NCI-H1694 treated with DMSO at 0.1 percent for 48 hours (cell line): ENCODE data around the gene ZFYVE1.
"Not testable (repeated sequence)": the region's sequence is repeated elsewhere in the genome, so short reads cannot be mapped to it uniquely, and the experiment has no call there.

Source experiments
- DNase-seq: peaks from one replicate; lab custom pipeline; 2025; lab: John Stamatoyannopoulos, UW

The ZFYVE1 gene

DNA sequence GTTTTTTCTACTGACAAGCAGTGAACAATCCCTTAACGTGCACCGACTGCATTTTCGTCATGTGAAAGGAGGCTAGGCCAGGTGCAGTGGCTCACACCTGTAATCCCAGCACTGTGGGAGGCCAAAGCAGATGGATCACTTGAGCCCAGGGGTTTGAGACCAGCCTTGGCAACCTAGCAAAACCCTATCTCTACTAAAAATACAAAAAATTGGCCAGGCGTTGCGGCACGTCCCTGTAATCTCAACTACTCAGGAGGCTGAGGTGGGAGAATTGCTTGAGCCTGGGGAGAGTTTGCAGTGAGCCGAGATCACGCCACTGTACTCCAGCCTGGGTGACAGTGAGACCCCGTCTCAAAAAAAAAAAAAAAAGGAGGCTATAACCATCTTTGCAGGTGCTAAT lies 22.3 kb downstream of the ZFYVE1 start:
- not testable (repeated sequence) for DNase-seq

DNA sequence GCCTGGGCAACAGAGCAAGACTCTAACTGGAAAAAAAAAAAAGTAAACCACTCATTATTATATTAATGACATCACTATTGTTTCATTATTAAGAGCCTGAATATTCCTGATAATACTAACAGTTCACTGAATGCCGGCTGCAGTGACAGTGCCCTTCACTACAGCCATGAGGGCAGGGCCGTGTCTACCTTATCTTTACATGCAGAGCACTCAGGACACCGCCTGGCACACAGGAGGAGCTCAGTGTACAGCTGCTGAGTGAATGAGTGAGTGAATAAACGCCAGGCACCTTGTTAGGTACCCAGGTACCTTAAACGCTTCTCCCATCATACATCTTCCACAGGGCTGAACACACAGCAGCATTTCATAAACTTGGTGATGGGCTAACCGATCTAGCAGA lies 23.2 kb downstream of the ZFYVE1 start:
- DNase-seq: no peak

DNA sequence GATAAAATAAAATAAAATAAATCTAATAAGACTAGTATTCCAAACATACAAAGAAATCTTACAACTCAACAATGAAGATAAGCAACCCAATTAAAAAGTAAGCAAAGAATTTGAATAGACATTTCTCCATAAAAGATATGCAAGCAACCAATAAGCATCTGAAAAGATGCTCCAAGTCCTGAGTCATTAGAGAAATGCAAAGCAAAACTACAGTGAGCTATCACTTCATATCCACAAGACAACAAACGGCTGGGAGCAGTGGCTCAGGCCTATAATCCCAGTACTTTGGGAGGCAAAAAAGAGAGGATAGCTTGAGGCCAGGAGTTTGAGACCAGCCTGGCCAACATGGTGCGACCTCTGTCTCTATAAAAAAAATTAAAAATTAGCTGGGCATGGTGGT lies 26.8 kb downstream of the ZFYVE1 start:
- no peak for DNase-seq

DNA sequence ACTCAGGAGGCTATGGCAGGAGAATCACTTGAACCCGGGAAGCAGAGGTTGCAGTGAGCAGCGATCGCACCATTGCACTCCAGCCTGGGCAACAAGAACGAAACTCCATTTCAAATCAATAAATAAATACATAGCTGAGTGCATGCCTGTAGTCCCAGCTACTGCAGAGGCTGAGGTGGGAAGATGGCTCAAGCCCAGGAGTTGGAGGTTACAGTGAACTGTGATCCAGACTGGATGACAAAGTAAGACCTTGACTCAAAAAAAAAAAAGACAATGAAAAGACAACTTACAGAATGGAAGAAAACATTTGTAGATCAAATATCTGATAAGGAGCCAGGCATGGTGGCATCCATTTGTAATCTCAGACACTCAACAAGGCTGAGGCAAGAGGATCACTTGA lies 27.6 kb downstream of the ZFYVE1 start:
- DNase-seq: no peak

DNA sequence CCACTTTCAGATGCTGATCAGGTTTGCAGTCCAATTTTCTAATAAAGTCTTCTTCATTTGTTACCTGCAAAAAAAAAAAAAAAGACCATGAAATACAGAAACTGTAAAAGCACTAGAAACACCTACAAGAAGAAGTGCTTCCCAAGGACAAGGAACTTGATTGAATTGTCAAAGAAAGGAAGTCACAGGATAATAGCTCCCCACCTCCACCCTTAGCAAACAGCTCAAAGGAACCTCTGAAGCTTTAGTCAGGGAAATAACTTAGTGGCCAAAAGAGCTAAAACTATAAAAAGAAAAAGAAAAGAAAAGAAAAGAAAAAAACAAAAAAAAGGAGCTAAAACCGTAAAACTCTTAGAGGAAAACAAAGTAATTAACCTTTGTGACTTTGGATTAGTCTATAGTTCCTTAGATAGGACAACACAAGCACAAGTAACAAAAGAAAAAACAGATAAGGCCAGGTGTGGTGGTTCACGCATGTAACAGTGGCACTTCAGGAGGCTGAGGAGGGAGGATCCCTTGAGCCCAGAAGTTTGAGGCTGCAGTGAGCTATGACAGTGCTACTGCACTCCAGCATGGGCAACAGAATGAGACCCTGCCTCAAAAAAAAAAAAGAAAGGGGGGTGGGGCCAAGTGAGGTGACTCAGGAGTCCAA lies 28.5 kb downstream of the ZFYVE1 start:
- no peak for DNase-seq

DNA sequence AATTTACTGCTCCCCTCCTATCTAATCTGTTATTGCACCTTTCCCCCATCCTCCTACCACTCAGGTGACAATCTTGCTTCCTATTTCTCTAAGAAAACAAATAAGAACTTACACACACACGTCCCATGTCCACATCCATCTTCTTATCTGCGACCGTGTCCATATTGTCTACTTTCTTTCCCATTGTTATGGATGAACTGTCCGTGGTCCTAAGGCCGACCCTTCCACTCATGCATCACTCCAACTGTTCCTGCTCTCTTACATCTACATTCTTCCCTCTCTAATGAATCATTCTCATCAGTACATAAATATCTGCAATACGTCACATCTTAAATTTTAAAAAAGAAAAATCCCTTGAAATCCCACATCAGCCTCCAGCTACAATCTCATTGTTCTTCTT lies 30.0 kb downstream of the ZFYVE1 start:
- DNase-seq: no peak

DNA sequence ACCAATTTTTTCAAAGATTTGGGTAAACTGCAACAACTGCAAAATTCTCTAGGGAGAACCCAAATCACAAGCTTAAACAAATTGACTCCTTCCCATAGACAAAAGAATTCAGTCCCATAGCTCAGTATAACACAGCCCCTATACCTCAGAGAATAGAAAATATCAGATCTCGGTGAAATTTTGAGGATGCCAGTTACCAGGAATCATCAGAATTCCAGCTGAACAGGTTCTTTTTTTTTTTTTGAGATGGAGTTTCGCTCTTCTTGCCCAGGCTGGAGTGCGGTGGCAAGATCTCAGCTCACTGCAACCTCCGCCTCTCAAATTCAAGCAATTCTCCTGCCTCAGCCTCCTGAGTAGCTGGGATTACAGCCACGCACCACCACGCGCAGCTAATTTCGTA lies 36.7 kb downstream of the ZFYVE1 start:
- DNase-seq: no peak

DNA sequence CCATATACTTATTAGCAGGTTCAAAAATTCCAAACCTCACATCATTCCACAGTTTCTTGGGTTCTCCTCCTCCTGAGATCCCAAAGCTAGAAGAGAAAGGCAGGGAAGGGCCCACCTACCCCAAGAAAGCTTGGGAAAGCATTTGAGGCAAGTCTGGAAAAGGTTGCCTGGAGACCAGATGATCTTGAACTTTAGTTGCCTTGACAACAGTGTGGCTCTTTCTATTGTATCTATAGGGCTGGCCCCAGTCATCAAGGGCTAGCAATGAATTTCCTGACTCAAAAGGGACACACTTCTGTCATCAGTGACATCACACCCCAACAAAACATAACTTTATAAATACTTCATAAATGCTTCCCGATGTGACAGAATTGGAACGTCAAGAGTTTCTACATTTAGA lies 40.0 kb downstream of the ZFYVE1 start:
- no peak for DNase-seq

DNA sequence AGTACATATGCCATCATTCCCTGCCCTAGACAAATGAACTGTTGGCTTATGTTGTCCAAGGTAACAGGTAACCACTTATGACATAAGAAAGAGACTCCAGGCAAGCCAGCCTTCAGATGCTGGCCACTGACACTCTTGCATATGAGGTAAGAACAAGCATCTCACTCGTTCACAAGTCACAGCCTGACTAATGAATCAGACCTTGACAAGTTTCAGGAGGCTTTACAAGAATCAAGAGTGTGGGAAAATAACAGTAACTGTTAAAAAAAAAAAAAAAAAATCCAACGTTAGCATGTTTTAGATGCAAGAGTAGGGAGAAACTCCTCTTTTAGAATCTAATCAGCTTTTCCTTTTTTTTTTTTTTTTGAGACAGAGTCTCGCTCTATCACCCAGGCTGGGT lies 40.7 kb downstream of the ZFYVE1 start:
- DNase-seq: no peak

DNA sequence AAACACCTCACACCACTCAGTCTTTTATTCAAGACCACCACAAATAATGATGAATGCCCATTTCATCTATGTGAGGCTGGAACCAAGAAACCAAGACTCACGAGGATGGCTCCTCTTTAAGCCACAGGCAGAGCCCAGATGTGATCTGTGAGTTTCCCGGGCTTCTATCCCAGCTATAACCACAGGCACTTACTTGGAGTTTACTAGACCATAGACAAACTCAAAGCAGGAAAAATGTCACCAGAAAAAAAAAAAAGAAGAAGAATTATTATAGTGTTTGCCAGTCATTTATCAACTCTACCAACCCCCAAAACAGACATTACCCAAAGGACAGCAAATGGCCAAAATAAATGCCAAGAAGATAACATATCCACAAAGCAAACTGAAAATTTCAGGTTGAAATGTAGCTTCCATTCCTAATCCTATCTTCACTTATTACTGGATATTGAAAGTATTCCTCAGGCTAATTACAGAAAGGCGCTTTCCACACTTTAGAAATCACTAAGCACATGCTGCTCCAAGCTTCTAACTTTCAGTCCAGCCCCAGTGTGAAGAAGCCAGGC lies 44.7 kb downstream of the ZFYVE1 start:
- no peak for DNase-seq

DNA sequence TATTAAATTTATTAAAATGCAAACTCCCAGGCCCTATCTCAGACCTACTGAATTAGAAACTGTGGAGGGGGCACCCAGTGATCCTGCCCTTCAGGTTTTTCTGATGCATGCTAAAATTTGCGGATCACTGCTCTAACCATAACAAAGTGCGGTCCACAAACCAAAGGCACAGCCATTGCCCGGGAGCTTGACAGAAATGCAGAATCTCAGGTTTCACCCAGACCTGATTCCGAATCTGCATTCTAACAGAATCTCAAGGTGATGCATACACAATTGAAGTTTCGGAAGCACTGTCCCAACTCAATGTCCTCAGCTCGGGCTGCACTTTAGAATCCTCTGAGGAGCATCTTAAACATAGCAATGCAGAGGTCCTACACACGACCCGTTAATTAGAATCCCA lies 46.0 kb downstream of the ZFYVE1 start:
- DNase-seq: no peak

DNA sequence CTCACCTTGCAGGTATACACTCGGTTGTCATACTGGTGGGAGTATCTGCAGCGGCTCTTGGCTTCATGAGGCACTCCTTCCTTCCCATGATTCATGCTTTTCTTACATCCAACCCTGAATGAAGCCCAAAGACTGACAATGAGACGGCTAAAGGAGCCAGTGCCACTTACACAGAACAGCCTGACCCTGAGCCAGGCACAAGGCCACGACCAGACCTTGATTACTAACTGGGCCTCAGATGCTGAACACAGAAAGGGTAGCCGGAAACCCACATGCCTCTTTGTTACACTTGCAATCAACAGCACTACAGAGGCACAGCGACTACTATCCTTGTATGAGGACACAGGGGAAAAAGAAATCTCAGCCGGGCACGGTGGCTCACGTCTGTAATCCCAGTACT lies 48.0 kb downstream of the ZFYVE1 start:
- DNase-seq: no peak

DNA sequence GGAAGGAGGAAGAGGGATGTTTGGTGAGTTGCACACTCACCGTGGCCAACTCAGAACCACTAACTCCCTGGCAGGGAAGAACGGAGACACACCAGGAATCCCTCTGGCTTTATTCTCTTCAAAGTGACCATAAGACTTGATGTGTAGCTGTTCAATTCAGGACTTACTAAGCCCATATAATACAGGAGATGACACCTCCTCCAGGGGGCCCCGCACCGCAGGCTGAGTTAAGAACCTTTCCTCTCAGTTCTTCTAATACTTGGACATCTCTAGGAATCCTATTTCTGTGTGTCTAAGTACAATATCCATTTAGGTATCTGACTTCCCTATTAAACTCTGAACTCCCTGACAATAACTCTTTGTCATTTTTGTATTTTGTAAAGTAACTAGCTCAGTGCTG lies 51.1 kb downstream of the ZFYVE1 start:
- no peak for DNase-seq

DNA sequence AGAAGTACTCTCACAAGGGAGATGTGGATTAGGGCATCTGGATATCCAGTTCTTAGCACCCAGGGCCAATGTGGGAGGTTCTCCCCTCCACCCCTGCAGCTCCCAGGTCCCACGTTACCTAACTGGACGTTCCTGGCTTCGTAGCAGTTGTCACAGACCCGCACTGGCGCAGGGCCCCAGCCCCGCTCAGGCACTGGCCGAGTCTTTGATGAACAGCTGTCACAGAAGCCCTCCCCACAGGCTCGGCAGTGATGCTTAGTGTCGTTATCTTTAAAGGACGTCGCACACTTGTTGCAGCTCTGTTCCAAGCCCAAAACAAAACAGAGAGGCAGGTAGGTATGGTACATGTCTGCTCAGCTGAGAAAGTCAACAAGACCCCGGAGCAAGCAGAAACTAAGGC lies 52.2 kb downstream of the ZFYVE1 start:
- DNase-seq: no peak

DNA sequence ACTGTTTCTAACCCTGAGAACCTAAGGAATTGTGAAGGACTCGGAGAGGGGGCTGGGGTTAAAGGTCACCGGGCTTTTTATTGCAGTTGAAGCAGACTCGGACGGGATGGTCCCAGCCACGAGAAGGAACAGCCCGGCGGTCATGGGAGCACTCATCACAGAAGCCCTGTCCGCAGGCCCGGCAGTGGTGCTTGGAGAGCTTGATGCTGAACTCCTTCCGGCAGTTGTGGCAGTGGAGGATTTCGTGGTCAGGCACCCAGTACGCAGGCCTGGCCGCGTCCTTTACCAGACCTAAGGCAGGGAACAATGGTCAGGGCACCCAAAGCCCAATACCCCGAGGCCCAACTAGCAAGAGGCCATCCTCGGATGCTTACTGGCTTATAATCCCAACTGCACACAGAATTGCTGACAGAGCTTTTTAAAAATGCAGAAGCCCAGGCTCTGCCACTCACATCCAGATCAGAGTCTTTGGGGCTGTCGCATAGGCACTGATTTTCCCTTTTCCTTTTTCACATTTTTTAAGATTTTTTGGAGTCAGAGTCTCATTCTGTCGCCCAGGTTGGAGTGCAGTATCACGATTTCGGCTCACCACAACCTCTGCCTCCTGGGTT lies 56.0 kb downstream of the ZFYVE1 start:
- no peak for DNase-seq

DNA sequence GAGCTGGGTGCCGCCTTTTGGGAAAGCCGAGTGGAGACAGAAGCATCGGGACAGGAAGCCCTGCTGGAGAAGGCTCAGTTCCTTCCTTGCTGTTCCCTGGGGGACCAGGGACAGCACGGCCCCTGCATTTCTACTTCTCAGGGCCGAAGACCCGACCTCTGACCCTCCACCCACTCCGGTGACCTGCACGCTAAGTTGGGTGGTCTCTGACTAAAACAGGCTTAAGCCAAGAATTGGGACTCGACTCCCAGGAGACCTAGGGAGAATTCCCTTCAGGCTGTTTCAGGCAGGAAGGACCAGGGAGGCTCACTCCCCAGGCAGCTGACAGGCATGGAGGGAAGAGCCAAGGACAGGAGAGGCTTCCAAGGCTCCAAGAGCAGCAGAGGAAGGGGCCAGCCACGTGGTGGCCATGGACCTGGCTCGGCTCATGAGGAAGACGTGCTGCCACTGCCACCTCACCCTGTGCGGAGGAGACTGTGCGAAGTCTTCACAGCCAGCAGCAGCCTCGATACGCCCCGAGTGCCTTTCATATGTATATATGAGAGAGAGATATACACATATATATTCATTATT lies 56.8 kb downstream of the ZFYVE1 start:
- DNase-seq: no peak

DNA sequence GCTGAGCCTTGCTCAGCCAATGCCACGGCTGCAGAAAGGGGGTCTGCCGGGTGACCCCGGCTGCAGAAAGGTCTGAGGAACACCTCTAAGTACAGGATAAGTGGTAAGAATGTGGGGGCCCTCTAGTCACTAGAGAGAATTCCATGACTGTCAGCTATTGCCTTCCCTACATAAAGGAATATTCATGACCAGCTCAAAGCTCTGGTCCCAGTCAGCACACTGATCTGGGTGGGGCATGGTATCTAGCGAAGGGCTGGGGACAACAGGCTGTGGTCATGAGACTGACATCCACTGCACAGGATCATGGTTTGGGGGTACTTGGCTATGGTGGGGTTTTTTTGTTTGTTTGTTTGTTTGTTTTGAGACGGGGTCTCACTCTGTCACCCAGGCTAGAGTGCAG lies 58.6 kb downstream of the ZFYVE1 start:
- no peak for DNase-seq

DNA sequence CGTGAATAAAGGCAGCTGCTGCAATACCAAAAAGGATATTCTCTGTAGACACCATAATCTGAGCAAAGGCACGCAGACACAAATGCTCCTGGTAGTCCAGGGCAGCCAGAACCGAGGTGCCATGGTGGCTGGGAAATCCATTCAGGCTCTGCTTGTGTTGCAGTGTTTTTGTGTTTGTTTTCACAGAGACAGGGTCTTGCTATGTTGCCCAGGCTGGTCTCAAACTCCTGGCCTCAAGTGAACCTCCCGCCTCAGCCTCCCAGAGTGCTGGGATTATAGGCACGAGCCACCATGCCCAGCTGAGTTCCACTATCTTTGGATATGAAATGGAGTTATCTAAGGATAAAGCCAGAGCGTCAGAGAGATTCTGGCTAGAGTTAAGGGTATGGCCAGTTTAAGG lies 60.9 kb downstream of the ZFYVE1 start:
- no peak for DNase-seq

DNA sequence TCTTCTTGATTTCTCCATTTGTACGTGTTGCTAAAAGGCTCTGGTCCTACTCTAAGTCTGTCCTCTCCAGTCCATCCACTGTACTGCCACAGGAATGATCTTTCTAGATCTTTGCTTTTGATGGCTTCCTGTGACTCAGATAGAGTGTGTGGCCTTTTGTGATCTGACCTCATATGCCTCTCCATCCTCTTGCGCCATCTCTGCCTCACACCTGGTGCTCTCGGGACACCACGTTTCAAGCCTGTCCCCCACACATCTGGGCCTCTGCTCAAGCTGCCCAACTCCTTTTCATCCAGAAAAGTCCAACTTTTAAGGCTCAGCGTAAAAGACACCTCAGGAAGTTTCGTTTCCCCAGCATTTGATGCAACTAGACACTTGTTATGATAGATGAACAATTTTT lies 61.7 kb downstream of the ZFYVE1 start:
- DNase-seq: no peak

DNA sequence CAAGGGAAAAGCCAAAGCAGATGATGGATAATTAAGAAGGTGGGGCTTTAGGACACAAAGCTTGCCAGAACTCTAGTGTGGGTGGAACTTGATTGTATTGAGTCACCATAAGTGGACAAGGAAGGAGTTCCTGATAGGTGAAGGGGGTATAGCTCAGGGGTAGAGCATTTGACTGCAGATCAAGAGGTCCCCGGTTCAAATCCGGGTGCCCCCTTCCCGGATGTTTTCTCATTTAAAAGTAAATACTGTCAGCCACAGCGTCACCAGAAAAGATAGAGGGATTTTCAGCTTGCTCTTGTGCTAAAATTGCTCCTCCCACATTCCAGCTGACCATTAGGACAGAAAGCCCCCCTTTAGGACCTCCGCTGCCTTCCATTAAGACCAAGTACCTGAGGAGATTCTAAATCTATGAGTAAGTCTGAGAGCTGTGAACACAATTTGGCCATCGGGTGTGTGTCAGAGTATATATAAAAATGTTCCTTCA lies 64.0 kb downstream of the ZFYVE1 start:
- DNase-seq: no peak

DNA sequence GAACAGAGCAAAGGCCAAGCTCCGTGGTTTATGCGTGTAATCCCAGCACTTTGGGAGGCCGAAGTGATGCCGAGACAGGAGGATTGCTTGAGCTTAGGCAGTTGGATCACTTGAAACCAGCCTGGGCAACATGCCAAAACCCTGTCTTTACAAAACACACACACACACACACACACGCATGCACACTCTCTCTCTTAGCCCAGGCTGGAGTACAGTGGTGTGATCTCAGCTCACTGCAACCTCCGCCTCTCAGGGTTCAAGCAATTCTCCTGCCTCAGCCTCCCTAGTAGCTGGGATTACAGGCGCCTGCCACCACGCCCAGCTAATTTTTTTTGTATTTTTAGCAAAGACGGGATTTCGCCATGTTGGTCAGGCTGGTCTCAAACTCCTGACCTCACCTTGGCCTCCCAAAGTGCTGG lies 64.6 kb downstream of the ZFYVE1 start:
- not testable (repeated sequence) for DNase-seq

DNA sequence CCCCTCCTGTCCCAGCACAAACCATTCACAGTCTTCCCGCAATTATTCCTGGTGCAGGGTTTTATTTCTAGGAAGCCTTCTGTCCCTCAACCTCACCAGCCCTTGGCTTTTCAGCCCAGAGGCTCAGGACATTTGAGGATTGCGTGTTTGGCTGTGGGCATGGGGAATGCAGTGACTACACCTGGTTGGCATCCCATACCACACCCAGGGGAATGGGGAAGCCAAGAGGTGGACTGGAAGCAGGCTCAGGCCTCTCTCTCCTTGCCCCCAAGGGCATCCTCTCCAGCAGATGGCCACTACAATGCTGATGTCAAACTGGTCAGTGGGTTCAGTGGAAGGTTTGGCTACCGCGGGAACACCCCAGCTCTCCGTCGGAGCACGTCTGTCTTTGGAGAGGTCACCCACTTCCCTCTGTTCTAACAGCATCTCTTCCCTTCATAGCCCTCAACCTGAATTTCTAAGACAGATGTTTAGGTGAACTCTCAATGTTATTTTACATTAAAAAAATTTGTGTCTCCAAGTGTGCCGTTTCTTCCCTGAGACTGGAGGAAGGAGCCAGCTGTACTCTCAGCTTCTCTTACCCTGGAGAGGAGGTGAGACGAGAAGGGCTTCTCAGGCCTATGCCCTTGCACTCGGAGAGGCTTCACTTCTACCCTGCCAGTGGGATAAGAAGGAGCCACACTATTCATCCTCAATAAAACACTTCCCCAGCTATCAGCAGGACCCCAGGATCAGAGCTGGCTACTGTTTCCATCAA lies 65.1 kb downstream of the ZFYVE1 start:
- DNase-seq: no peak

DNA sequence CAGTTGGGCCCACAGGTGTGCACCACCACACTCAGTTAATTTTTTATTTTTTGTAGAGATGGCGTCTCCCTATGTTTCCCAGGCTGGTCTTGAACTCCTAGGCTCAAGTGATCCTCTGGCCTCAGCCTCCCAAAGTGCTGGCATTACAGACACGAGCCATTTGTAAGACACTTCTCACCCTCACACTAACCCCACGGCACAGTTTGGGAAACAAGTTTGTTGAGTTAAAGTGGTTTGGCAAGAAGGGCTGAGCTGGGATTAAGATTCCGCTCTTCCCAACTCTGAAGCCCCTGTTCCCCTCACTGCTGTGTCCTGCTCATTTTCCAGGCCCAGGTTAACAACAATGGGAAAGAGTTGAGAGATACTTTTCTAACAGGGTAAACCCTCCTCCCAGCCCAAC lies 65.9 kb downstream of the ZFYVE1 start:
- not testable (repeated sequence) for DNase-seq
